ENCODE data around the gene GOLGA3.

GRCh38 chr12:132748319-132748718 is 80.3 kb downstream of the GOLGA3 start:
- TF ChIP-seq EZH2 (IDR thresholded peaks at IDR 0.05; ENCODE audit: insufficient read depth, low read length) = no peak
- no peak for TF ChIP-seq CTCF (IDR thresholded peaks at IDR 0.05; ENCODE audit: insufficient read depth, low read depth, low read length)
